ENCODE results near the gene C16orf78.

Gene C16orf78

GRCh38 chr16:49419862-49420261, 46.3 kb downstream of the C16orf78 start:
- no peak overlapping the region for H3K4me3 ChIP-seq (ENCODE audit: low read depth, low read length, poor library complexity, severe bottlenecking)
- H3K27ac ChIP-seq (ENCODE audit: low read depth, low read length, poor library complexity, severe bottlenecking), result no peak overlapping the region
- H3K4me2 ChIP-seq (ENCODE audit: low read length), result no peak overlapping the region
- H3K36me3 ChIP-seq (ENCODE audit: insufficient read depth, low read length), result no peaks in the 10 kb centered on the region
- H4K20me1 ChIP-seq (ENCODE audit: insufficient read depth, low read length), result no peaks in the 10 kb centered on the region
- H3K79me2 ChIP-seq (ENCODE audit: insufficient read depth, low read length), result no peaks in the 10 kb centered on the region
- H3K9me3 ChIP-seq (ENCODE audit: low read length), result no peaks in the 10 kb centered on the region
- peaks cover 10% of the 10 kb centered on the region for H3K27me3 ChIP-seq (ENCODE audit: insufficient read depth, low read length)
- TF ChIP-seq EZH2 (IDR thresholded peaks at IDR 0.05; ENCODE audit: borderline replicate concordance, low read length) (no peak), CTCF (IDR thresholded peaks at IDR 0.05; ENCODE audit: low read length) (no peak)
- no peaks in the 10 kb centered on the region for H3K4me1 ChIP-seq (ENCODE audit: insufficient read depth, low read length, severe bottlenecking)
- H2AFZ ChIP-seq (ENCODE audit: low read length), result no peak overlapping the region
- H3K9ac ChIP-seq (ENCODE audit: low read length), result no peak overlapping the region
- H3K9me2 ChIP-seq (ENCODE audit: low read depth, low read length), result no peaks in the 10 kb centered on the region
- H3F3A ChIP-seq (ENCODE audit: insufficient read depth, low read length), result no peaks in the 10 kb centered on the region

- Histone ChIP-seq H3K4me3 (ENCODE audit: low read depth, low read length, poor library complexity, severe bottlenecking) (no peak overlapping the region), H3K36me3 (ENCODE audit: insufficient read depth, low read length) (no peaks in the 10 kb centered on the region), H3K9me3 (ENCODE audit: low read length) (no peaks in the 10 kb centered on the region), H2AFZ (ENCODE audit: low read length) (no peak overlapping the region), H3K79me2 (ENCODE audit: insufficient read depth, low read length) (no peaks in the 10 kb centered on the region), H3K4me2 (ENCODE audit: low read length) (no peak overlapping the region), H3K27me3 (ENCODE audit: insufficient read depth, low read length) (peaks cover 10% of the 10 kb centered on the region; the same call in 1 of the 2 replicates), H3K9me2 (ENCODE audit: low read depth, low read length) (no peaks in the 10 kb centered on the region), H3K4me1 (ENCODE audit: insufficient read depth, low read length, severe bottlenecking) (no peaks in the 10 kb centered on the region), H3K9ac (ENCODE audit: low read length) (no peak overlapping the region), H3K27ac (ENCODE audit: low read depth, low read length, poor library complexity, severe bottlenecking) (no peak overlapping the region), H3F3A (ENCODE audit: insufficient read depth, low read length) (no peaks in the 10 kb centered on the region), H4K20me1 (ENCODE audit: insufficient read depth, low read length) (no peaks in the 10 kb centered on the region)
- no peak for TF ChIP-seq EZH2 (IDR thresholded peaks at IDR 0.05; ENCODE audit: borderline replicate concordance, low read length)
Measured at GRCh38 chr16:49422896-49423295, 49.3 kb downstream of the C16orf78 start.

GRCh38 chr16:49424961-49425360, 51.4 kb downstream of the C16orf78 start:
- TF ChIP-seq EZH2 (IDR thresholded peaks at IDR 0.05; ENCODE audit: borderline replicate concordance, low read length) (no peak), CTCF (IDR thresholded peaks at IDR 0.05; ENCODE audit: low read length) (no peak)
- peaks cover 6% of the 10 kb centered on the region; the same call in 1 of the 2 replicates for H3K27me3 ChIP-seq (ENCODE audit: insufficient read depth, low read length)
- no peaks in the 10 kb centered on the region for H3K9me3 ChIP-seq (ENCODE audit: low read length)
- no peaks in the 10 kb centered on the region for H3K9me2 ChIP-seq (ENCODE audit: low read depth, low read length)
- no peaks in the 10 kb centered on the region for H3F3A ChIP-seq (ENCODE audit: insufficient read depth, low read length)
- H3K4me2 ChIP-seq (ENCODE audit: low read length), result no peak overlapping the region
- no peaks in the 10 kb centered on the region for H3K36me3 ChIP-seq (ENCODE audit: insufficient read depth, low read length)
- H3K9ac ChIP-seq (ENCODE audit: low read length), result no peak overlapping the region
- H2AFZ ChIP-seq (ENCODE audit: low read length), result no peak overlapping the region
- H3K4me3 ChIP-seq (ENCODE audit: low read depth, low read length, poor library complexity, severe bottlenecking), result no peak overlapping the region
- no peaks in the 10 kb centered on the region for H4K20me1 ChIP-seq (ENCODE audit: insufficient read depth, low read length)
- H3K27ac ChIP-seq (ENCODE audit: low read depth, low read length, poor library complexity, severe bottlenecking), result no peak overlapping the region
- H3K4me1 ChIP-seq (ENCODE audit: insufficient read depth, low read length, severe bottlenecking), result no peaks in the 10 kb centered on the region
- H3K79me2 ChIP-seq (ENCODE audit: insufficient read depth, low read length), result no peaks in the 10 kb centered on the region

- Histone ChIP-seq H3K27me3 (ENCODE audit: insufficient read depth, low read length) (no peaks in the 10 kb centered on the region; the same call in 1 of the 2 replicates), H3K9me3 (ENCODE audit: low read length) (no peaks in the 10 kb centered on the region), H3K4me3 (ENCODE audit: low read depth, low read length, poor library complexity, severe bottlenecking) (no peak overlapping the region), H3K4me1 (ENCODE audit: insufficient read depth, low read length, severe bottlenecking) (no peaks in the 10 kb centered on the region), H3K79me2 (ENCODE audit: insufficient read depth, low read length) (no peaks in the 10 kb centered on the region), H2AFZ (ENCODE audit: low read length) (no peak overlapping the region), H3K9ac (ENCODE audit: low read length) (no peak overlapping the region), H3K36me3 (ENCODE audit: insufficient read depth, low read length) (no peaks in the 10 kb centered on the region), H3K27ac (ENCODE audit: low read depth, low read length, poor library complexity, severe bottlenecking) (no peak overlapping the region), H3K4me2 (ENCODE audit: low read length) (no peak overlapping the region), H4K20me1 (ENCODE audit: insufficient read depth, low read length) (no peaks in the 10 kb centered on the region), H3K9me2 (ENCODE audit: low read depth, low read length) (no peaks in the 10 kb centered on the region), H3F3A (ENCODE audit: insufficient read depth, low read length) (no peaks in the 10 kb centered on the region)
- TF ChIP-seq EZH2 (IDR thresholded peaks at IDR 0.05; ENCODE audit: borderline replicate concordance, low read length) (no peak), CTCF (IDR thresholded peaks at IDR 0.05; ENCODE audit: low read length) (no peak)
Measured at GRCh38 chr16:49427771-49428170, 54.2 kb downstream of the C16orf78 start.
